DND-41 (cell line): Measurements from ENCODE around the gene EVX1.

Experiments
- ATAC-seq: fragments of 200-7000 bp; cut with Tn5 transposase; 3 replicates; pipeline ENCODE4 v1.9.1; 2021; ENCODE audit warnings: low read depth; ENCODE audit not compliant: insufficient read depth
- DNase-seq: peaks from one replicate; pipeline ENCODE4 v3.0.0-alpha.2; 2020
- H2AFZ ChIP-seq: 2 replicates; pipeline ENCODE4 v1.6.0; 2012; ENCODE audit warnings: low read depth, low read length
- H3K27ac ChIP-seq: 2 replicates; pipeline ENCODE4 v1.5.1; 2012; ENCODE audit warnings: low read length, inconsistent platforms
- H3K27me3 ChIP-seq: fragments of 200-600 bp; sonication (generic); 2 replicates; pipeline ENCODE4 v1.6.0; 2012; ENCODE audit warnings: low read length, mild to moderate bottlenecking, inconsistent platforms; ENCODE audit not compliant: insufficient read depth, poor library complexity
- H3K36me3 ChIP-seq: 2 replicates; pipeline ENCODE4 v1.5.1; 2012; ENCODE audit warnings: low read length, inconsistent platforms; ENCODE audit not compliant: insufficient read depth
- H3K4me1 ChIP-seq: 2 replicates; pipeline ENCODE4 v1.5.1; 2012; ENCODE audit warnings: mild to moderate bottlenecking, low read length; ENCODE audit not compliant: insufficient read depth
- H3K4me2 ChIP-seq: 2 replicates; pipeline ENCODE4 v1.6.0; 2012; ENCODE audit warnings: mild to moderate bottlenecking, moderate library complexity, low read length, inconsistent platforms; ENCODE audit not compliant: insufficient read depth
- H3K4me3 ChIP-seq, 2 experiments: fragments of 200-600 bp in 1 of 2; shearing (Covaris generic) in 1 of 2; 2 replicates each; pipeline ENCODE4 v1.5.1; 2012 to 2016; ENCODE audit warnings: inconsistent platforms in 2 of 2, low read length in 2 of 2, mild to moderate bottlenecking in 2 of 2, low read depth in 1 of 2, moderate library complexity in 1 of 2
- H3K79me2 ChIP-seq: 2 replicates; pipeline ENCODE4 v1.6.0; 2012; ENCODE audit warnings: low read length, inconsistent platforms; ENCODE audit not compliant: insufficient read depth
- H3K9ac ChIP-seq: 2 replicates; pipeline ENCODE4 v1.6.0; 2012; ENCODE audit warnings: low read depth, mild to moderate bottlenecking, inconsistent platforms, low read length, moderate library complexity
- H3K9me3 ChIP-seq: 2 replicates; pipeline ENCODE4 v1.5.1; 2012; ENCODE audit warnings: low read length, moderate library complexity, mild to moderate bottlenecking, inconsistent platforms; ENCODE audit not compliant: insufficient read depth, severe bottlenecking
- H4K20me1 ChIP-seq: 2 replicates; pipeline ENCODE4 v1.6.0; 2012; ENCODE audit warnings: low read length; ENCODE audit not compliant: insufficient read depth
- EZH2 ChIP-seq: IDR thresholded peaks from 3 replicates; pipeline ENCODE4 v1.6.1; 2012; ENCODE audit warnings: borderline replicate concordance, low read depth, mild to moderate bottlenecking, moderate library complexity, low read length, inconsistent platforms; ENCODE audit not compliant: severe bottlenecking
- TF ChIP-seq, protein P1 (sequence below): IDR thresholded peaks from 2 replicates; pipeline ENCODE4 v1.5.1; 2012; ENCODE audit warnings: borderline replicate concordance, low read length, moderate library complexity, mild to moderate bottlenecking; ENCODE audit not compliant: poor library complexity, severe bottlenecking; ENCODE audit errors: extremely low read depth

Gene EVX1

GRCh38 chr7:27239387-27240014 lies 3.1 kb upstream of the EVX1 start:
- H2AFZ ChIP-seq: no peak overlapping the region
- no peaks in the 10 kb centered on the region for H3K9me3 ChIP-seq
- no peak overlapping the region for H3K27ac ChIP-seq
- no peaks in the 10 kb centered on the region for H3K79me2 ChIP-seq
- DNase-seq: no peak
- TF ChIP-seq, protein P1, sequence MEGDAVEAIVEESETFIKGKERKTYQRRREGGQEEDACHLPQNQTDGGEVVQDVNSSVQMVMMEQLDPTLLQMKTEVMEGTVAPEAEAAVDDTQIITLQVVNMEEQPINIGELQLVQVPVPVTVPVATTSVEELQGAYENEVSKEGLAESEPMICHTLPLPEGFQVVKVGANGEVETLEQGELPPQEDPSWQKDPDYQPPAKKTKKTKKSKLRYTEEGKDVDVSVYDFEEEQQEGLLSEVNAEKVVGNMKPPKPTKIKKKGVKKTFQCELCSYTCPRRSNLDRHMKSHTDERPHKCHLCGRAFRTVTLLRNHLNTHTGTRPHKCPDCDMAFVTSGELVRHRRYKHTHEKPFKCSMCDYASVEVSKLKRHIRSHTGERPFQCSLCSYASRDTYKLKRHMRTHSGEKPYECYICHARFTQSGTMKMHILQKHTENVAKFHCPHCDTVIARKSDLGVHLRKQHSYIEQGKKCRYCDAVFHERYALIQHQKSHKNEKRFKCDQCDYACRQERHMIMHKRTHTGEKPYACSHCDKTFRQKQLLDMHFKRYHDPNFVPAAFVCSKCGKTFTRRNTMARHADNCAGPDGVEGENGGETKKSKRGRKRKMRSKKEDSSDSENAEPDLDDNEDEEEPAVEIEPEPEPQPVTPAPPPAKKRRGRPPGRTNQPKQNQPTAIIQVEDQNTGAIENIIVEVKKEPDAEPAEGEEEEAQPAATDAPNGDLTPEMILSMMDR: no peak
- no peak for TF ChIP-seq EZH2
- H3K36me3 ChIP-seq: no peaks in the 10 kb centered on the region
- no peak overlapping the region for H3K4me2 ChIP-seq
- no peaks in the 10 kb centered on the region for H3K4me1 ChIP-seq
- no peak overlapping the region for H3K4me3 ChIP-seq
- peaks cover 2% of the 10 kb centered on the region for H3K27me3 ChIP-seq
- ATAC-seq: no peak
- no peaks in the 10 kb centered on the region for H4K20me1 ChIP-seq
- no peak overlapping the region for H3K9ac ChIP-seq

GRCh38 chr7:27240015-27240731 lies 2.4 kb upstream of the EVX1 start:
- no peak for ATAC-seq
- no peaks in the 10 kb centered on the region for H3K9me3 ChIP-seq
- peaks cover 2% of the 10 kb centered on the region for H3K27me3 ChIP-seq
- no peak overlapping the region for H3K27ac ChIP-seq
- H3K9ac ChIP-seq: no peak overlapping the region
- H3K79me2 ChIP-seq: no peaks in the 10 kb centered on the region
- H3K4me3 ChIP-seq: no peak overlapping the region
- H3K36me3 ChIP-seq: no peaks in the 10 kb centered on the region
- no peak overlapping the region for H2AFZ ChIP-seq
- no peak overlapping the region for H3K4me2 ChIP-seq
- no peak for DNase-seq
- H3K4me1 ChIP-seq: no peaks in the 10 kb centered on the region
- no peak for TF ChIP-seq EZH2
- TF ChIP-seq, protein P1: no peak
- no peaks in the 10 kb centered on the region for H4K20me1 ChIP-seq

DNA sequence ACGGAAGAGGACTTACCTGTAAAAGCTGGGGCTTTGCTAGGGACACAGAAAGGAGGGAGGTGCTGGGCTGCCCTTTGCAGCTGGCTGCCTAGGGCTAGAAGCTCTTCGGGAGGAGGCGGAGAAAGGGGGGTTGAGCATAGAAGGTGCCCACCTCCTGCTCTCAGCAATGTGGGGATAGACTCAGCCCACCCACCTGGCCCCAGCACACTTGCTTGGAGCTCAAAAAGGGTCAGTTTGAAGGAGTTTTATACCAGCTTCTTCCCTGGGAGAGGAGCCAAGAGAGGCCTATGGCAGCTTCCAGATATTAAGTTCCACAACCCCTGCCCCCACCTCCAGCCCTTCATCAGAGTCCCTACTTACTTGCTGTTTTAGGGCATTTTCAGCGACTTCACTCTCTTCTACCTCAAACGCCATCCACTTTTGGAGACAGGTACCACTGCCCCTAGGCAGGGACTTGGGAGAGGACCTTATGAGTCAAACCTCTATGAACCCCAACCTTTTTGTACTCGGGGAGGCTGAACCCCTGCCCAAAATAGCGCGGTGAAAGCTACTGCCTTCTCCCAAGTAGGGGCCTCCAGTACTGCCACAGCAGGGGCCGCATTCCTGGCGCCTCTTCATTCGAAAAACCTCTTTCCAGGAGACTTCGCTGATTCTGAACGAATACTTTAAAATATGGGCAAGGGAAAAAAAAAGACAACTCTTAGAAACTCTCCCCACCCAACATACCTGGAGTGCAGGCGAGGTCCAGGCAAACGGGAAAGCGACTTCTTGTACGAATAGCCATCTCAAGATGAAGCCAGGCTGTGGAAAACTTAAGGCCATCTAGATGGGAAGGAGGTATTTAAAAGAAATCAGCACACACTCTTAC lies 1.2 kb upstream of the EVX1 start:
- H3K27ac ChIP-seq: no peak overlapping the region
- H3K4me3 ChIP-seq: no peak overlapping the region
- TF ChIP-seq, protein P1: no peak
- no peak for TF ChIP-seq EZH2
- H2AFZ ChIP-seq: no peak overlapping the region
- no peak for ATAC-seq
- H3K36me3 ChIP-seq: no peaks in the 10 kb centered on the region
- no peak for DNase-seq
- no peaks in the 10 kb centered on the region for H4K20me1 ChIP-seq
- H3K9me3 ChIP-seq: no peaks in the 10 kb centered on the region
- no peaks in the 10 kb centered on the region for H3K4me1 ChIP-seq
- no peaks in the 10 kb centered on the region for H3K79me2 ChIP-seq
- no peak overlapping the region for H3K4me2 ChIP-seq
- no peak overlapping the region for H3K9ac ChIP-seq
- peaks cover 2% of the 10 kb centered on the region for H3K27me3 ChIP-seq
